ENCODE data around the gene FHIP1B.
A peak's percentile ranks its signal among the peaks of the same experiment; 100 is the strongest.

Gene FHIP1B

GRCh38 chr11:6240781-6241180, 6.3 kb upstream of the FHIP1B start:
- no peak for DNase-seq (ENCODE audit: low read depth)
- no peak for TF ChIP-seq CTCF (IDR thresholded peaks at IDR 0.05; ENCODE audit: control insufficient read depth, insufficient read depth, low read depth, low read length, missing control alignments)
- no peak overlapping the region for H3K4me3 ChIP-seq (ENCODE audit: control insufficient read depth, low read depth, low read length)

DNA sequence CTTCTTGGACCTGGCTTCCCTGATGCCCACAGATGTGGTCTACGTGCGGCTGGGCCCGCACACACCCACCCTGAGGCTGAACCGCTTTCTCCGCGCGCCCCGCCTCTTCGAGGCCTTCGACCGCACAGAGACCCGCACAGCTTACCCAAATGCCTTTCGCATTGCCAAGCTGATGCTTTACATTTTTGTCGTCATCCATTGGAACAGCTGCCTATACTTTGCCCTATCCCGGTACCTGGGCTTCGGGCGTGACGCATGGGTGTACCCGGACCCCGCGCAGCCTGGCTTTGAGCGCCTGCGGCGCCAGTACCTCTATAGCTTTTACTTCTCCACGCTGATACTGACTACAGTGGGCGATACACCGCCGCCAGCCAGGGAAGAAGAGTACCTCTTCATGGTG, 5.7 kb upstream of the FHIP1B start:
- no peak for DNase-seq (ENCODE audit: low read depth)
- TF ChIP-seq CTCF (IDR thresholded peaks at IDR 0.05; ENCODE audit: control insufficient read depth, insufficient read depth, low read depth, low read length, missing control alignments): no peak
- no peak overlapping the region for H3K4me3 ChIP-seq (ENCODE audit: control insufficient read depth, low read depth, low read length)

DNA sequence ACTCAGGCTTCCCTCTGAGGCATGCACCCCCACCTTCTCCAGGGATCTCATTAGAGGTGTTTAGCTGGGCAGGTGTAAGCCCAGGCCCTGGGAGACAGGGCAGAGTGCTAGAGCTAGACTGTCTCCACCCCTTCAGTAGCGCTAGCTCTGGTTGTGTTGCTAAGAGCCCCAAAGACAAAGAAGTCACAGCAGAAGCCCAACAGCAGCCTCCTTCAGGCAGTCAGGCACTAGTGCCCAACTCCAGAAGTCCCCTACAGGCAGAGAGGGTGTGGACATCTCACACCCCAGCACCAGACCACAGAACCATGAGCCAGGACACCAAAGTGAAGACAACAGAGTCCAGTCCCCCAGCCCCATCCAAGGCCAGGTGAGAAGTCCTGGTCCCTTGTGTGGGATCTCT, 4.5 kb upstream of the FHIP1B start, which contains the start of gene CNGA4:
Gene CNGA4 (plus strand): TSS at position 188 of the 400 bp plus-strand sequence. CDS start 118 bp downstream, at position 306.
- TF ChIP-seq CTCF (IDR thresholded peaks at IDR 0.05; ENCODE audit: control insufficient read depth, insufficient read depth, low read depth, low read length, missing control alignments): no peak
- no peak for DNase-seq (ENCODE audit: low read depth)
- H3K4me3 ChIP-seq (ENCODE audit: control insufficient read depth, low read depth, low read length): no peak within 1 kb of the TSS

GRCh38 chr11:6237761-6238302, 3.4 kb upstream of the FHIP1B start:
- TF ChIP-seq CTCF (IDR thresholded peaks at IDR 0.05; ENCODE audit: control insufficient read depth, insufficient read depth, low read depth, low read length, missing control alignments): no peak
- no peak overlapping the region for H3K4me3 ChIP-seq (ENCODE audit: control insufficient read depth, low read depth, low read length)
- DNase-seq (ENCODE audit: low read depth): no peak

- TF ChIP-seq CTCF (IDR thresholded peaks at IDR 0.05; ENCODE audit: control insufficient read depth, insufficient read depth, low read depth, low read length, missing control alignments): no peak
- no peak overlapping the region for H3K4me3 ChIP-seq (ENCODE audit: control insufficient read depth, low read depth, low read length)
- no peak for DNase-seq (ENCODE audit: low read depth)
Observed at GRCh38 chr11:6237266-6237665, 2.8 kb upstream of the FHIP1B start.

DNA sequence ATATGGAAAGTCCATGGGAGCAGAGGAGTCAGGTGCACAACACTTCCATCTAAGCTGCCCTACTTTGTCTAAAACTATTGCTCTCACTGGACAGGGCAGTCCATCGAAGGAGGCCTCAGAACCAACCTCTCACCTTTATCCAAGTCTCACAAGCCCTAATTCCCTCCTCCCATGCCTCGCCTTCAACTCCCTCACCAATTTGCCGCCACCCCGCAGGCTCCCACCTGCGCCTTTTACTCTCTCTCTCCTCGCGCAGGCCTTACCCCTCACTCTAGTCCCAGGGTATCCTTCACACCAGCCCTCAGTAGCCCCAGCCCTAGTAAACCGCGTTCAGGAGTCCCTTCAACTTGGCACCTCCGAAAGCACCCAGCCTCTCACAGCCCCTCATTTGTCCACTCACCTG, 451 bp downstream of the FHIP1B start:
- peak overlapping the region; percentile 100 for H3K4me3 ChIP-seq (ENCODE audit: control insufficient read depth, low read depth, low read length)
- no peak for DNase-seq (ENCODE audit: low read depth)
- no peak for TF ChIP-seq CTCF (IDR thresholded peaks at IDR 0.05; ENCODE audit: control insufficient read depth, insufficient read depth, low read depth, low read length, missing control alignments)

DNA sequence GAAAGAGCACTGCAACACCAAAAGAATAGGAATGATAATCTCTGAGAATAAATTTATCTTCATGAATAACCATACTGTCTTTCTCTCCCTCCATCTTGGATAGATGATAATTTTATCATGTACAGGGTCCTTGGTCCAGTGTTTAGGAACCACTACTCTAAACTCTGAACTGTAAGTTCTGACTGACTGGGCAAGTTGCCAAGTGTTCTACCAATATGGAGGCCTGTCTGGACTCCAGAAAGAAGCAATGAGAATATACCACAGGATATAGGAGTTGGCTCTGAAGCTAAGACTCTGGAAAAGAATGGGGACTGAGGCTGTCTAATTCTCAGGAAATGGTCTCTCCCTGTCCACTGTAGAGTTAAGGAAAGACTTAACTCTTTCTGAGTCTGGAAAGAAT, 1.5 kb downstream of the FHIP1B start:
- no peak overlapping the region for H3K4me3 ChIP-seq (ENCODE audit: control insufficient read depth, low read depth, low read length)
- TF ChIP-seq CTCF (IDR thresholded peaks at IDR 0.05; ENCODE audit: control insufficient read depth, insufficient read depth, low read depth, low read length, missing control alignments): no peak

More for the DNA sequence above, 1.5 kb downstream of the FHIP1B start:
- no peak for DNase-seq (ENCODE audit: low read depth)
